Astrocyte of the cerebellum (primary cell): Measurements from ENCODE around the gene SHC4.

Source experiments
- DNase-seq: peaks from one replicate; pipeline ENCODE4 v3.0.0-alpha.2; 2011; ENCODE audit warnings: low read depth
- H3K4me3 ChIP-seq: 2 replicates; pipeline ENCODE4 v1.5.1; 2011; ENCODE audit warnings: mild to moderate bottlenecking, low read depth, low read length, moderate library complexity
- in situ Hi-C: cut with HindIII; loops from 2 replicates; pipeline ENCODE4 v1.10.0; 2017; ENCODE audit warnings: low sequenced_read_pairs
- TF ChIP-seq, protein P1 (sequence below): IDR thresholded peaks from 2 replicates; pipeline ENCODE4 v1.5.1; 2012; ENCODE audit warnings: low read length, low read depth, moderate library complexity, mild to moderate bottlenecking; ENCODE audit errors: missing control alignments

SHC4 gene

DNA sequence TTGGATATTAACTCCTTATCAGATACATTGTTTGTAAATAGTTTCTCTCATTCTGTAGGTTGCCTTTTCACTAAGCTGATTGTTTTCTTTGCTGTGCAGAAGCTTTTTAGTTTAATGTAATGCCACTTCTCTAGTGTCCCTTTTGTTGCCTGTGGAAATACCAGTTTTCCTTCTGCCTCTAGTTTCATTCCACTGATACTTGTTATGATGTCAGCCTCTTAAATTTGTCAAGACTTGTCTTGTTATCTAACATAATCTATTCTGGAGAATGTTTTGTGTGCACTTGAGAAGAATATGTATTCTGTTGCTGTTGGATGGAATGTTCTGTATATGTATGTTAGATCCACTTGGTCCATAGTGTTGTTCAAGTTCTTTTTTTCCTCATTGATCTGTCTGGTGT is 134.8 kb downstream of the SHC4 start:
- in situ Hi-C loops = loop anchor here (10.0 kb wide), 1 partner anchor 54 kb away; no protein-coding TSS in a partner anchor
- TF ChIP-seq, protein P1, sequence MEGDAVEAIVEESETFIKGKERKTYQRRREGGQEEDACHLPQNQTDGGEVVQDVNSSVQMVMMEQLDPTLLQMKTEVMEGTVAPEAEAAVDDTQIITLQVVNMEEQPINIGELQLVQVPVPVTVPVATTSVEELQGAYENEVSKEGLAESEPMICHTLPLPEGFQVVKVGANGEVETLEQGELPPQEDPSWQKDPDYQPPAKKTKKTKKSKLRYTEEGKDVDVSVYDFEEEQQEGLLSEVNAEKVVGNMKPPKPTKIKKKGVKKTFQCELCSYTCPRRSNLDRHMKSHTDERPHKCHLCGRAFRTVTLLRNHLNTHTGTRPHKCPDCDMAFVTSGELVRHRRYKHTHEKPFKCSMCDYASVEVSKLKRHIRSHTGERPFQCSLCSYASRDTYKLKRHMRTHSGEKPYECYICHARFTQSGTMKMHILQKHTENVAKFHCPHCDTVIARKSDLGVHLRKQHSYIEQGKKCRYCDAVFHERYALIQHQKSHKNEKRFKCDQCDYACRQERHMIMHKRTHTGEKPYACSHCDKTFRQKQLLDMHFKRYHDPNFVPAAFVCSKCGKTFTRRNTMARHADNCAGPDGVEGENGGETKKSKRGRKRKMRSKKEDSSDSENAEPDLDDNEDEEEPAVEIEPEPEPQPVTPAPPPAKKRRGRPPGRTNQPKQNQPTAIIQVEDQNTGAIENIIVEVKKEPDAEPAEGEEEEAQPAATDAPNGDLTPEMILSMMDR = no peak
- DNase-seq = no peak
- H3K4me3 ChIP-seq = no peak overlapping the region

DNA sequence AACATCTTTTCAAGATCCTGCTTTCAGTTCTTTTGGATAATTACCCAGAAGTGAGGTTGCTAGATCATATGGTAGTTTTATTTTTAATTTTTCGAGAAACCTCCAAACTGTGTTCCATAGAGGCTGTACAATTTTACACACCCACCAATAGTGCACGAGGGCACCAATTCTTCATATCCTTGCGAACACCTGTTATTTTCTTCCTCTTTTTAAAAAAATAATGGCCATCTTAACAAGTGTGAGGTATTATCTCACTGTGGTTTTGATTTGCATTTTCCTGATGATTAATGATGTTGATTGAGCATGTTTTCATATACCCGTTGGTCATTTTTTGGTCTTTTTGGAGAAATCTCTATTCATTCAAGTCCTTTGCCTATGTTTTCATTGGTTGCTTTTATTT is 135.2 kb downstream of the SHC4 start:
- no peak for DNase-seq
- TF ChIP-seq, protein P1 = no peak
- in situ Hi-C loops = loop anchor here (10.0 kb wide), 1 partner anchor 54 kb away; no protein-coding TSS in a partner anchor
- no peak overlapping the region for H3K4me3 ChIP-seq

DNA sequence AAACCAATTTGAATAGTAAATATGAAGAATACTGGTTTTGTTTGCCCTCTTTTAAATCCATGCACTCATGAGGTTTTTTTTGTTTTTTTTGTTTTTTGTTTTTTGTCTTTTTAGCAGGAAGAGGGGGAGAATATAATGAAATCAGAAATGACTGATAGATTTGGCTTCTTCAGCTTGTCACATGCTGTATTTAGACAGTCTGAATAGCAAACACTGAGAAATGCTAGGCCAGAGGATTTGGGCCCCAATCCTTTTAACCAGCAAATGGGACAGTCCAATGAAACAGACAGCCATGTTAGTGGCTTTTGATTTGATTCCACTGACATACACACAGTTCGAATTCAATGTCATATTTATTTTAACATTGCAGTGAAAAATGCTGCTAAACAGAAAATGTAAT is 138.6 kb downstream of the SHC4 start:
- in situ Hi-C loops = loop anchor here (10.0 kb wide), 1 partner anchor 50 kb away; no protein-coding TSS in a partner anchor
- no peak for DNase-seq
- no peak overlapping the region for H3K4me3 ChIP-seq
- TF ChIP-seq, protein P1 = no peak

DNA sequence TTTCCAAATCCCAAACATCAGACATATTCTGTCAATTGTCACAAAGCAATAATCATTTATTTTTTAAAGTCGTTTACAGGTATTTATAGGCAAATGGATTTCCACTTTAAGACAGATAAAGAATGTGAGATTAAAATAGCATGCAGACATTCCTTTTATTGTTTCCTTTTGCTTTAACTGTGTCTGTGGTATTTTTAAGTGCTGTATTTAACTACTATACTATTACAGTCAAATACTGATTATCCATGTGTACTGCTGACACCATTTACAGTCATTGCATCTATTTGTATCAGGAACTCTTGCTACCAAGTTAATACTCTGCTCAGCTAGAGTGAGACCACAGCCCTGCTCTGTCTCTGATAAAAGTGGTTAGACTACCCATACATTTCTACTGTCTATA is 140.0 kb downstream of the SHC4 start:
- TF ChIP-seq, protein P1 = no peak
- no peak overlapping the region for H3K4me3 ChIP-seq
- no peak for DNase-seq
- in situ Hi-C loops = loop anchor here (10.0 kb wide), 1 partner anchor 49 kb away; no protein-coding TSS in a partner anchor

DNA sequence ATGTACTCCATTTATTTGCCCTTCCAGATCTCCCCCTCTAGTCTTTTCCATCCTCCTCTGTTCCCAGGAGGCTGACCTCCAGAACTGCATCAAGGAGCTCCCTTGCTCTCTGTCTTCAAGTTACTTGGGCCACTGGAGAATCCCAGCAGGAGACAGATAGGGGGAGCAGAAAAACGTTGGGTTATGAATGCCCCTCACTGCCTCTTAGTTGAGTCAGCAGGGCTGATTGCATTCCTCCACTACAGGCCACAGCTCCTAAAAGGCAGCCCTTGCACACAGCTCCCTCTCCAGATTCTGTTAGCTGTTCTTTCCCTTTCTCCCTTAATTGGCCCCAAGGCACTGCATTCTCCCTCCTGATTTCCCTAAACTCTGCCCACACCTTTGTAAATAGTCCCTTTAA is 140.5 kb downstream of the SHC4 start:
- TF ChIP-seq, protein P1 = no peak
- DNase-seq = peak; percentile 3
- no peak overlapping the region for H3K4me3 ChIP-seq
- in situ Hi-C loops = loop anchor here (10.0 kb wide), 1 partner anchor 48 kb away; no protein-coding TSS in a partner anchor

DNA sequence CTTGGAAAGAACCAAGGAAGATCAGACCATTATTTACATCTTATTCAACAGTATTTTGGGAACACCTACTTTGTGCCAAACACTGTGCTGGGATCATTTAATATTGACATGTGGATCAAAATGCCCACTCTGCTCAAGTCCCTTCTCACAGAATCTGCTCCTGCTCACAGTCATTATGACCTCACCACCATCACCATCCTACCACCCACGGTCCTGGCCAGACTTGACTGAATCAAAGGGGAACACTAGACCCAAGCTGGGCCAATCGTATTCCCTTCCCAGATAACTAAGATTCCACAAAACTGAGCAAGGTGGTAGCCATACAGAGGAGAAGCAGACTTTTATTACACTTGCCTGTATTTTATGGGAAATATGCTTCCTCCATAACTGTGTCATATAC is 149.4 kb downstream of the SHC4 start:
- in situ Hi-C loops = no loop called here
- no peak for DNase-seq
- H3K4me3 ChIP-seq = no peak overlapping the region
- TF ChIP-seq, protein P1 = no peak
